Measurements from ENCODE around the gene SEC14L5. TPM values are rescaled to one million over a fixed set of nuclear protein-coding genes. Genes with fewer than 3 reads are reported as not detected.
A peak's percentile ranks its signal among the peaks of the same experiment; 100 is the strongest.
"Not testable (repeated sequence)": the region's sequence is repeated elsewhere in the genome, so short reads cannot be mapped to it uniquely, and the experiment has no call there.

SEC14L5 gene
- total RNA-seq, 1 donor from 2014 or later: 0.35 TPM

- peak; percentile 95 for DNase-seq (ENCODE audit: low spot score)
Measured at GRCh38 chr16:5033256-5034166, 75.4 kb downstream of the SEC14L5 start, which contains the start of gene NAGPA. NAGPA (minus strand) TSS chr16:5033935; CDS start chr16:5033914, 21 bp downstream.

- DNase-seq (ENCODE audit: low spot score): no peak
Measured at GRCh38 chr16:5034167-5034523, 76.0 kb downstream of the SEC14L5 start.

GRCh38 chr16:5035909-5036227 lies 77.7 kb downstream of the SEC14L5 start:
- no peak for DNase-seq (ENCODE audit: low spot score)

- no peak for DNase-seq (ENCODE audit: low spot score)
Measured at GRCh38 chr16:5036228-5037156, 78.4 kb downstream of the SEC14L5 start.

DNA sequence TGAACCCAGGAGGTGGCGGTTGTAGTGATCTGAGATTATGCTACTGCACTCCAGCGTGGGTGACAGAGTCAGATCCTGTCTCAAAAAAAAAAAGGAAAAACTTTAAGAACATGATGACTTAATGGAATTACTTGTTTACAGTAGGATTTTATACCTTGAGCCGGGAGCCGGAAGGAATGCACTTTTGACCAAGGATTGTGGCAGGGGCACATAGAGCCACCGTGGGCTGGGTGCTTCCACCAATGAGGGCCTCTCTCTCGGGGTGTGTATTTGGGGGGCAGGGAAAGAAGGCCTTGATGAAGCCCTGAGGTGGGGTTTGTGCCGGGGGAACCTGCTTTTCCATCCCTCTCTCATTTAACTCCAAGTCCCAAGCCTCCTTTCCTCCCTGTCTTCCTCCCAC lies 82.3 kb downstream of the SEC14L5 start:
- no peak for DNase-seq (ENCODE audit: low spot score)

GRCh38 chr16:5041600-5042133 lies 83.5 kb downstream of the SEC14L5 start:
- DNase-seq (ENCODE audit: low spot score): no peak

- DNase-seq (ENCODE audit: low spot score): no peak
Measured at GRCh38 chr16:5042574-5043171, 84.5 kb downstream of the SEC14L5 start.

DNA sequence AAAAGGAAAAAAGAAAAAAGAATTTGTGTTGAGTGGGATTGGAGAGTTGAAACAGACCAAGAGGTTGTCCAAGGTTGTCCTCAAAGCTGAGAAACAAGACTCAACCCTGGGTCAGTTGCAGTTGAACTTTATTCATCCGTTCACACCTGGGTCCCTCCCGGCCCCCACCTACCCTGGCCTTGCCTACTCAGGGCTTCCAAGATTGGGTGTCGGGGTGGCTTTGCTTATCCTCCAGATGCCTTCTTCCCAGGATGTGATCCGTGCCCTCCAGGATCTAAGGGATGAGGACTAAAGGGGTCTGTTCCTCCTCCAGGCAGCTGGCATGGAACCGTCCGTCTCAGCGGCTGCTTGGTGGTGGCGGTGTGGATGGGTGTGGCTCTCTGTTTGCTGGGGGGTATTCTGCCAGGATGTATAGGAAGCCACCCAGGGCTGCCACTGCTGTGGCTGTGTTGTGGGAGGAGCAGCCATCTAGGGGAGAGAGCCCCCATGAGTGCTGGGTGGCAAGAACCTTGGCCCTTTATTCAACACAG lies 85.9 kb downstream of the SEC14L5 start:
- DNase-seq (ENCODE audit: low spot score): no peak

- DNase-seq (ENCODE audit: low spot score): not testable (repeated sequence)
Measured at GRCh38 chr16:5044581-5044980, 86.5 kb downstream of the SEC14L5 start.

GRCh38 chr16:5045499-5046115 lies 87.5 kb downstream of the SEC14L5 start:
- DNase-seq (ENCODE audit: low spot score): no peak

DNA sequence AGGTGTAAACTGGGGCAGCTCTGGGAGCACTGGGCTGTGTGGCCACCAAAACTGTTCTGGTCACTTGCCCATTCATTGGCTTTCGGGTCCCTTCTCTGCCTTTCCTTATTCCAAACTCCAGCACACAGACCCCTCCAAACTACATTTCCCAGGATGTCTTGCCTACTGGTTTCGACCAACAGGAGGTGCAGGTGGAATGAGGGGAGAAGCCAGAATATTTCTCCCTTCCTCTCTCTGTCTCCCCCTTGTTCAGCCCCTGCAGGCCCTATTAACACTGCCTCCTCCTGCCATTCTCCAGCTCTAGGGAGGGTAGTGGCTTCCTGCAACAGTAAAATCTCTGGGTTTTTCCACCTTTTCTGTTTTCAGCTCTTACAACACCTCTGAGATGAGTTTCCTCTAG lies 88.8 kb downstream of the SEC14L5 start:
- DNase-seq (ENCODE audit: low spot score): no peak

GRCh38 chr16:5054876-5055865 lies 97.0 kb downstream of the SEC14L5 start:
- no peak for DNase-seq (ENCODE audit: low spot score)

DNA sequence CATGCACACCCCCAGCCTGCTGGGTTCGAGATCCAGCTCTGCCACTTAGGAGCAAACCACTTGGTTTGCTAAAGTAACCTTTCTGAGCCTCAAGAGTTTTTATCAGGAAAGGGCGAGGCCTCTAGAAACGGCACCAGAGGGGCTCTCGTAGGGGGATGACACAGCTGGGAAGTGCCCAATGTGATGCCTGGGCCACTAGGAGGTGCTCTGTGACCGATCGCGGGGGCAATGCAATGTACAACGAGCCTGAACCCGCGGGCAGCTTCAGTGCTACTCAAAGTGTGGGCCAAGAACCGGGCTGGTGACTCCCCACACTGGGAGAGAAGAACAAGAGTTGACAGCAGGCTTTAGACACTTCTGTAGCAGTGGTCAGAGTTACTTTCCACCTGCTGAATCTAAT lies 98.2 kb downstream of the SEC14L5 start:
- DNase-seq (ENCODE audit: low spot score): no peak

DNA sequence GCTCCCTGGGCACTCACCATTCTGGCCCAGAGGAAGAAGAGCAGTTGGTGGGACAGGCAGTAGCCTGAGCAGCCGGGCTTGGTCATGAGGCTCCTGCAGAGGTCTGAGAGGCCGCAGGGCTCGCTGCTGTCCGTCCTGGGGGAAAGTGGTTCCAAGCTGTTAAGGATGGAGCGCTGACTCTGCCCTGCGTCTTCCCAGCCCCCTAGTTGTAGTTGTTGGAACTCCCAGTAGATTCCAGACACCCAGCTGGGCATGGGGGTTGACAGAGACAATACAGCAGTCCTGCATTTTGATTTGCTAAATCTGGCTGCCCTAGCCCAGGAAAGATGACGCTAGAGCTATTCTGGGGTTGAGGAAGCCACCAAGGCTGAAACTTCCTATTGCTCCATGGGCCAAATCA lies 100.3 kb downstream of the SEC14L5 start:
- no peak for DNase-seq (ENCODE audit: low spot score)

GRCh38 chr16:5059386-5060072 lies 101.4 kb downstream of the SEC14L5 start:
- DNase-seq (ENCODE audit: low spot score): no peak

- DNase-seq (ENCODE audit: low spot score): no peak
Measured at GRCh38 chr16:5060073-5060641, 102.0 kb downstream of the SEC14L5 start.

- DNase-seq (ENCODE audit: low spot score): no peak
Measured at GRCh38 chr16:5062051-5062450, 103.9 kb downstream of the SEC14L5 start.

Data from mesenteric fat pad (tissue), 1 donor.